ENCODE results near the gene FRS3.

The FRS3 gene

DNA sequence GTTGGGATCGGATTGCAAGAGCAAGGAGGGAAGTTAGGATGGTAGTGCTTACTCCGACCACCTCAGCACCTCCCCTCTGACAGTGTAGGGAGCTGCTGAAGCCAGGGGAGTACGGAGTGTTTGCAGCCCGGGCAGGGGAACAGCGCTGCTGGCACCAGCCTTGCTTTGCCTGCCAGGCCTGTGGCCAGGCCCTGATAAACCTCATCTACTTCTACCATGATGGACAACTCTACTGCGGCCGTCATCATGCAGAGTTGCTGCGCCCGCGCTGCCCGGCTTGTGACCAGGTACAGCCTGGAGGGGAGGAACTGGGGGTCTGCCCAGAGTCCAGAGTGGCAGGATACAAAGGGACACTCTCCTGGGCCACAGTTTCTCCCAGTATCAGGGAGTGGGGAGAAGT is 5.6 kb upstream of the FRS3 start:
- no peak overlapping the region for H3K4me3 ChIP-seq (ENCODE audit: low read depth, low read length)
- TF ChIP-seq, protein P1, sequence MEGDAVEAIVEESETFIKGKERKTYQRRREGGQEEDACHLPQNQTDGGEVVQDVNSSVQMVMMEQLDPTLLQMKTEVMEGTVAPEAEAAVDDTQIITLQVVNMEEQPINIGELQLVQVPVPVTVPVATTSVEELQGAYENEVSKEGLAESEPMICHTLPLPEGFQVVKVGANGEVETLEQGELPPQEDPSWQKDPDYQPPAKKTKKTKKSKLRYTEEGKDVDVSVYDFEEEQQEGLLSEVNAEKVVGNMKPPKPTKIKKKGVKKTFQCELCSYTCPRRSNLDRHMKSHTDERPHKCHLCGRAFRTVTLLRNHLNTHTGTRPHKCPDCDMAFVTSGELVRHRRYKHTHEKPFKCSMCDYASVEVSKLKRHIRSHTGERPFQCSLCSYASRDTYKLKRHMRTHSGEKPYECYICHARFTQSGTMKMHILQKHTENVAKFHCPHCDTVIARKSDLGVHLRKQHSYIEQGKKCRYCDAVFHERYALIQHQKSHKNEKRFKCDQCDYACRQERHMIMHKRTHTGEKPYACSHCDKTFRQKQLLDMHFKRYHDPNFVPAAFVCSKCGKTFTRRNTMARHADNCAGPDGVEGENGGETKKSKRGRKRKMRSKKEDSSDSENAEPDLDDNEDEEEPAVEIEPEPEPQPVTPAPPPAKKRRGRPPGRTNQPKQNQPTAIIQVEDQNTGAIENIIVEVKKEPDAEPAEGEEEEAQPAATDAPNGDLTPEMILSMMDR (IDR thresholded peaks at IDR 0.05; ENCODE audit: insufficient read depth, low read depth, low read length, missing control alignments): no peak
- no peak for DNase-seq (ENCODE audit: low read depth)

DNA sequence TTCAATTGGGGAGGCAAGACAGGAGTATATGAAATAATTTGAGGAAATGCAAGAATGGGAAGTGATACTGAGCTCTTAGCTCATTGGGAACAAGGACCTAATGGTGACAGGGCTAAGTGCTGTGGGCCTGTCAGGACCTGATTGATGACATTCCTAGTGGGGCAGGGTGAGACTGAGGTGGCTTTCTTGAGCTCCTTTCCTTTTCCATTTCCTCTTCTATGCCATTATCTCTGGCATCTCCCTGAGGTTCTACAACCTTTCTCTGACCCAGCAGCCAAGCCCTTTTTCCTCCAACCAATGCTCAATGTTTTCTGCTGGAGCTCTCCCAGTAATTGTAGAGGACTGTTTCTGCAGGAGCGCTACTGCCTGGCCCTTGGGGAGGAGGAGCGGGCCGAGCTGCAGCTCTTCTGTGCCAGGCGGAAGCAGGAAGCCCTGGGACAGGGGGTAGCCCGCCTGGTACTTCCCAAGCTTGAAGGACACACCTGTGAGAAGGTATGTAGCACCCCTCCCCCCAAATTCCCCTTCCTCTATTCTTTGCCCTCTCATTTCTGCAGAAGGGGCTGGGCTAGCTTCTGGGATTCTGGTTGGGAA is 5.0 kb upstream of the FRS3 start:
- TF ChIP-seq, protein P1 (IDR thresholded peaks at IDR 0.05; ENCODE audit: insufficient read depth, low read depth, low read length, missing control alignments): no peak
- no peak overlapping the region for H3K4me3 ChIP-seq (ENCODE audit: low read depth, low read length)
- DNase-seq (ENCODE audit: low read depth): no peak

DNA sequence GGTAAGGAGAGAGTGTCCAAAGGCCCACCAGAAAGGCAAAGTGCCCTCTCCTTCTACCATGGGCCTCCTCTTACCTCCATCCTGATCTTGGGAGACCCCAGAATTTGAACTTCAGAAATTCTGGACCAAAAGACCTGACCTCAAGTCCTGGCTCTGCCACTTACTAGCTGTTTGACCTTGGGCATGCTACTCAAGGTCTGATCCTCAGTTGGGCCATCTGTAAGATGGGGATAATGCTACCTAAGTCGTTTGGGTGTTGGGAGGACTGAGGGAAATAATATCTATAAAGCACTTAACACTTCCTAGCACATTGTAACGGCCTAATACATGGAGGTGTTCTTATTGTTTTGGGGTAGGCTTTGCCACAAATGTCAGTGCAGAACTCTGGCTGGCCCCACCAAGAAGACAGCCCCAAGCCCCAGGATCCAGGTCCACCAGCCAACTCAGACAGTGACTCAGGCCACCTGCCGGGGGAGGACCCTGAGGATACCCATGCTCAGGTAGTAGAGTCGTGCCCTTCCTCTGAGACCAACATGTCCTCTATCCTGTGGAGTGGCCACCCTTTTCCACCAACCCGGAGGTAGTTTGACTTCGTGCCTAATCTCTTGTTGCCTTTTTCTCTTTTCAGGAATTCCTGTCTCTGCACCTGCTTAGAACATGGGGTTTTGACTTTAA is 3.5 kb upstream of the FRS3 start:
- TF ChIP-seq, protein P1 (IDR thresholded peaks at IDR 0.05; ENCODE audit: insufficient read depth, low read depth, low read length, missing control alignments): no peak
- DNase-seq (ENCODE audit: low read depth): no peak

DNA sequence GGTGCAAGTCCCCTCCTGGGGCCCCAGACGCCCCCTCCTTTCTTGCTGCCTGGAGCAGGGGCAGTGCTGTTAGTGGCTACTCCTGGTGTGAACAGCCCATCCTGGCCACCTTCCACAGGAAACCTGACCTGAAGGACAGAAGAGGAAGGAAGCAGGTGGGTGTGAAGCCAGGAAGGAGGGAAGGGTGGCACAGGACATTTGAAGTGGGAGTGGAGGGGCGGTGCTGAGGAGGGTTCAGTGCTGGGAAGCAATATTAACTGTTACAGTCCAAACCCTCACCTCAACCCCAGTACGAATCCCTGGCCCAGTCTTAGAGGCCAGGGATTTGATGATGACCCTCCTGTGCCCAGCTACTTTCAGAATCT is 1.6 kb upstream of the FRS3 start:
- H3K4me3 ChIP-seq (ENCODE audit: low read depth, low read length): no peak overlapping the region
- DNase-seq (ENCODE audit: low read depth): no peak
- TF ChIP-seq, protein P1 (IDR thresholded peaks at IDR 0.05; ENCODE audit: insufficient read depth, low read depth, low read length, missing control alignments): no peak

More for the DNA sequence above, 3.5 kb upstream of the FRS3 start:
- H3K4me3 ChIP-seq (ENCODE audit: low read depth, low read length): no peak overlapping the region

DNA sequence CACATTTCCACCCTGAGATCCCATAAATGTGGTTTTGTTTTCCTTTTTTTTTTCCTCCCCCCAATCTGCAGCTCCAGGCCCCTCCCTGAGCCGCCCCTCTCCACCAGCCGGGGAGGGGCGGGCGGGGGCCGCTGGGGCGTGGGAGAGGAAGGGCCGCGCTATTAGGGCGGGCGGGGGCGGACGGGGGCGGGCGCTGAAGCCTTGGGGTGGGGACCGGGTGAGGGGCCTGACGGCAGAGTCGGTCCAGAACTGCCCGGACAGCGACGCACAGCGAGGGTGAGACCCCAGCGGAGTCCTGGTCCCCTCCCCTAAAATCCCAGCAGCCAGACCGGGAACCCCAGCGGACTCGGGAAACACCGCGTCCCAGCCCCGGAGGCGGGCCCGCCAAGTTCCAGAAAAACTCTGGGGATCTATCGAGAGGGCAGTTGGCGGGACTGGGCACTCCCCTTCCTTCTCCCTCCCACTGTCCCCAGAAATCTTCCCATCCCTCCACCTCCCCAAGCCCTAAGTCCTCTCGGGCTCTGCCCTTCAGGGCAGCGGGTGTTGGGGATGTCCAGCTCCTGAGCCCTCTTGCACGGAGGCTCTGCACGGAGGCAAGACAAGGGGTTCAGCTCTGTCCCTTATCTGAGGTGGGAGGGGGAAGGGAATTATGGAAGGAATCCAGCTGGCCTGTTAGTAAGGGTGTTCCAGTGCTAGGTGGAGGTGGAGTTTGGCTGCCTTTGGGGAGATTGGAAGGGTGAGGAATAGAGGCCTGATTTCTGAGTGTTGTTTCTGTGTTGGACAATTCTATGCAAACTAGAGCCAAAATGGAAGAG is 1.1 kb upstream of the FRS3 start, which contains the start of gene PRICKLE4:
Gene PRICKLE4 (plus strand): TSS at position 232 of the 815 bp plus-strand sequence. CDS start 2,692 bp downstream, outside the sequence.
- DNase-seq (ENCODE audit: low read depth): no peak
- TF ChIP-seq, protein P1 (IDR thresholded peaks at IDR 0.05; ENCODE audit: insufficient read depth, low read depth, low read length, missing control alignments): no peak
- H3K4me3 ChIP-seq (ENCODE audit: low read depth, low read length): peak within 1 kb of the TSS; percentile 76

DNA sequence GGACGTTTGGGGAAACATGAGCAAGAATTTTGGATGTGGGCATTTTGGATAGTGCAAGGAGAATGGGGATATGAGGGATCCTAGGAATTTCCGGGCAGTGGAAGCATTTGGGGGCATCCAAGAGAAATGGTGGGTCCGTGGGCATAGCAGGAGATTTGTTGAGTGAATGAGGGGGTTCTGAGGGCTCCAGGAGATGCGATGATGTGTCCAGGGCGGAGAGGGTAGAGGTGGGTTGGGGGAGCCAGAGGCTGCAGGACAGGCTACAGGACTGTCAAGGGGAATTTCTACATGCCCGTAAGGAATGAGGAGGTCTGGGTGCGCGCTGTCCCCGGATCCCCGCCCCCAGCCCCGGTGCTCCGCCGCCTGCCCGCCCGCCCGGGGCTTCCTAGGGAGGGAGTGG is 364 bp downstream of the FRS3 start:
- TF ChIP-seq, protein P1 (IDR thresholded peaks at IDR 0.05; ENCODE audit: insufficient read depth, low read depth, low read length, missing control alignments): no peak
- peak overlapping the region; percentile 53 for H3K4me3 ChIP-seq (ENCODE audit: low read depth, low read length)
- DNase-seq (ENCODE audit: low read depth): no peak
